K562 (cell line): ENCODE data around the gene SCN7A. TPM values are rescaled to one million over a fixed set of nuclear protein-coding genes. Genes with fewer than 3 reads are reported as not detected.

Source experiments
- ATAC-seq: fragments of 200-7000 bp; cut with Tn5 transposase; 3 replicates; pipeline ENCODE4 v1.9.1; 2020; ENCODE audit warnings: moderate library complexity
- BruUV-seq: library from RNA; stranded (reverse); fragments of 400-500 nt; replicated peaks from 2 replicates; lab custom pipeline; 2021; lab: Mats Ljungman, UMichigan
- CTCF ChIA-PET: fragments of 300-600 bp; formaldehyde crosslinking; extraction: SDS; loops from one replicate; lab custom pipeline; 2021; ENCODE audit warnings: low intra/inter-chr PET ratio; lab: Yijun Ruan, JAX
- POLR2A ChIA-PET: fragments of 300-600, 350-650 bp; sonication (Branson Sonifier 250); formaldehyde crosslinking; extraction: SDS; loops from one replicate; lab custom pipeline; 2021; ENCODE audit warnings: antibody characterized with exemption, inconsistent platforms; lab: Yijun Ruan, JAX
- DNase-seq, 4 experiments: peaks; one replicate each; pipeline versions ENCODE4 v3.0.0 to v3.0.0-alpha.2; 2011 to 2018; ENCODE audit warnings: low spot score in 3 of 4, mixed read lengths in 3 of 4; ENCODE audit errors: extremely low read depth in 1 of 4
- FAIRE-seq: peaks from 2 replicates; lab custom pipeline; 2011; peaks lifted over from hg19 to GRCh38; lab: Jason Lieb, UNC
- H2AFZ ChIP-seq: 2 replicates; pipeline ENCODE4 v1.6.0; 2011; ENCODE audit warnings: low read depth, low read length, control low read depth, inconsistent platforms
- H3K27ac ChIP-seq: fragments of 200-600 bp; 3 replicates; pipeline ENCODE4 v1.8.0; 2011; ENCODE audit warnings: low read depth, mild to moderate bottlenecking, control low read depth, inconsistent platforms, low read length, moderate library complexity, mixed read lengths; ENCODE audit errors: extremely low read depth
- H3K27me3 ChIP-seq, 2 experiments: fragments of 300-600 bp in 1 of 2; 2 replicates in 1 of 2; 3 replicates in 1 of 2; pipeline versions ENCODE4 v1.6.0 to v1.8.0; 2011; ENCODE audit warnings: inconsistent platforms in 2 of 2, low read length in 2 of 2, mild to moderate bottlenecking in 1 of 2, mixed read lengths in 1 of 2, moderate library complexity in 1 of 2; ENCODE audit not compliant: control insufficient read depth in 2 of 2, insufficient read depth in 2 of 2
- H3K36me3 ChIP-seq: fragments of 300-600 bp; 3 replicates; pipeline ENCODE4 v1.8.0; 2011; ENCODE audit warnings: mild to moderate bottlenecking, low read length, inconsistent platforms; ENCODE audit not compliant: control insufficient read depth, insufficient read depth
- H3K4me1 ChIP-seq, 2 experiments: fragments of 200-600 bp in 1 of 2; replicated peaks in 1 of 2; 2 replicates in 1 of 2; 3 replicates in 1 of 2; pipeline versions ENCODE4 v1.5.1 to v1.8.0; 2011; ENCODE audit warnings: inconsistent platforms in 2 of 2, low read length in 2 of 2, mild to moderate bottlenecking in 1 of 2, mixed read lengths in 1 of 2, moderate library complexity in 1 of 2; ENCODE audit not compliant: control insufficient read depth in 2 of 2, insufficient read depth in 2 of 2
- H3K4me2 ChIP-seq: 2 replicates; pipeline ENCODE4 v1.6.1; 2011; ENCODE audit warnings: low read length, control low read depth, inconsistent platforms, mixed read lengths; ENCODE audit not compliant: insufficient read depth
- H3K4me3 ChIP-seq: fragments of 200-600 bp; sonication (generic), shearing (Covaris generic); 2 replicates; pipeline ENCODE4 v1.5.1; 2016; ENCODE audit warnings: control low read depth, inconsistent platforms
- H3K79me2 ChIP-seq: fragments of 200-600 bp; 3 replicates; pipeline ENCODE4 v1.8.0; 2011; ENCODE audit warnings: low read length, inconsistent platforms; ENCODE audit not compliant: control insufficient read depth, insufficient read depth
- H3K9ac ChIP-seq, 2 experiments: 2 replicates each; pipeline versions ENCODE4 v1.6.0 to v1.6.1; 2011; ENCODE audit warnings: low read depth in 2 of 2, low read length in 2 of 2, control low read depth in 1 of 2, inconsistent platforms in 1 of 2, mild to moderate bottlenecking in 1 of 2, mixed read lengths in 1 of 2; ENCODE audit not compliant: insufficient read depth in 1 of 2
- H3K9me1 ChIP-seq: one replicate; pipeline ENCODE4 v1.6.0; 2011; ENCODE audit warnings: inconsistent platforms, mild to moderate bottlenecking, low read length, moderate library complexity; ENCODE audit not compliant: control insufficient read depth, insufficient read depth
- H3K9me3 ChIP-seq: replicated peaks from 2 replicates; pipeline ENCODE4 v1.5.1; 2011; ENCODE audit warnings: low read depth, low read length, inconsistent platforms; ENCODE audit not compliant: control insufficient read depth, insufficient read depth
- H4K20me1 ChIP-seq: replicated peaks from 2 replicates; pipeline ENCODE4 v1.6.1; 2011; ENCODE audit warnings: low read length, inconsistent platforms, mixed read lengths; ENCODE audit not compliant: control insufficient read depth, insufficient read depth
- PHTF2 ChIP-seq: fragments of 250-450 bp; sonication (Bioruptor Pico); IDR thresholded peaks from 2 replicates; pipeline ENCODE4 v1.5.0; 2021; ENCODE audit warnings: mild to moderate bottlenecking
- PPARD ChIP-seq: fragments of 250-450 bp; sonication (Bioruptor Pico); IDR thresholded peaks from 2 replicates; pipeline ENCODE4 v1.8.0; 2022; ENCODE audit warnings: inconsistent platforms, mild to moderate bottlenecking, moderate library complexity
- ZBTB8A ChIP-seq: fragments of 450-650 bp; IDR thresholded peaks from 2 replicates; pipeline ENCODE4 v1.6.1; 2018; ENCODE audit warnings: mild to moderate bottlenecking, moderate library complexity; ENCODE audit not compliant: partially characterized antibody
- ZNF583 ChIP-seq: fragments of 250-450 bp; sonication (Bioruptor Pico); IDR thresholded peaks from 2 replicates; pipeline ENCODE4 v1.4.0; 2020
- WGBS: fragments of 100-300 bp; shearing (Covaris generic); methylation state at CpG from one replicate; pipeline ENCODE4 v1.1.6; 2016; ENCODE audit warnings: low coverage, mixed read lengths; ENCODE audit not compliant: insufficient coverage; ENCODE audit errors: missing lambda C conversion rate; 5-methylcytosine and 5-hydroxymethylcytosine counted together
- in situ Hi-C: fragments of 300-500 bp; cut with MboI; formaldehyde crosslinking; loops from 4 replicates; pipeline ENCODE4 v1.15.0; 2018; ENCODE audit warnings: inconsistent platforms, mixed read lengths
- intact Hi-C: fragments of 100-400 bp; cut with micrococcal nuclease; formaldehyde crosslinking; loops from 2 replicates; pipeline ENCODE4 v1.14.2; 2022
- polyA plus RNA-seq, 8 experiments: library from polyadenylated mRNA; depleted of rRNA in 4 of 8; stranded (reverse) in 5 of 8; unstranded in 3 of 8; fragments of >200 nt; fragmentation: Nextera tagmentation in 2 of 8; fragmentation: Illumina TruSeq in 1 of 8; extraction: Ambion mirVana in 2 of 8; extraction: Trizol in 1 of 8; gene quantifications; 2 replicates each; pipeline versions ENCODE4 v1.2.1 to v1.2.3, GENCODE V29; 2011 to 2014; ENCODE audit warnings: inconsistent platforms in 1 of 8, missing spikeins in 1 of 8
- total RNA-seq, 7 experiments: library from RNA; depleted of rRNA in 6 of 7; stranded (reverse); fragments of >200 nt in 6 of 7; fragmentation: Illumina TruSeq in 2 of 7; extraction: Trizol in 2 of 7; gene quantifications; 2 replicates each; pipeline versions ENCODE4 v1.2.1 to v1.2.3, GENCODE V29; 2011 to 2021; ENCODE audit warnings: low replicate concordance in 1 of 7
- TF ChIP-seq, protein P1 (sequence below), 2 experiments: fragments of 450-650 bp in 1 of 2; sonication (generic) in 1 of 2; formaldehyde crosslinking; conservative IDR thresholded peaks; 2 replicates each; pipeline versions ENCODE4 v1.4.0 to v1.8.1; 2020 to 2022; ENCODE audit warnings: mild to moderate bottlenecking in 1 of 2, missing genetic modification reagents in 1 of 2
- TF ChIP-seq, protein P2 (sequence below): fragments of 250-450 bp; sonication (Bioruptor Pico); IDR thresholded peaks from 2 replicates; pipeline ENCODE4 v1.8.0; 2022; ENCODE audit warnings: moderate library complexity, mild to moderate bottlenecking, inconsistent platforms
- TF ChIP-seq, protein P3 (sequence below): sonication (generic); formaldehyde crosslinking; IDR thresholded peaks from 2 replicates; pipeline ENCODE4 v1.4.0; 2020; ENCODE audit warnings: mild to moderate bottlenecking, missing genetic modification reagents

Gene SCN7A
- total and polyA plus RNA-seq, 9 of the 15 experiments (the other 6 are each of a cell fraction or from before 2014, with no cell fraction given), result under 0.01 to 0.05 (median 0.03) TPM; not detected in 3

DNA sequence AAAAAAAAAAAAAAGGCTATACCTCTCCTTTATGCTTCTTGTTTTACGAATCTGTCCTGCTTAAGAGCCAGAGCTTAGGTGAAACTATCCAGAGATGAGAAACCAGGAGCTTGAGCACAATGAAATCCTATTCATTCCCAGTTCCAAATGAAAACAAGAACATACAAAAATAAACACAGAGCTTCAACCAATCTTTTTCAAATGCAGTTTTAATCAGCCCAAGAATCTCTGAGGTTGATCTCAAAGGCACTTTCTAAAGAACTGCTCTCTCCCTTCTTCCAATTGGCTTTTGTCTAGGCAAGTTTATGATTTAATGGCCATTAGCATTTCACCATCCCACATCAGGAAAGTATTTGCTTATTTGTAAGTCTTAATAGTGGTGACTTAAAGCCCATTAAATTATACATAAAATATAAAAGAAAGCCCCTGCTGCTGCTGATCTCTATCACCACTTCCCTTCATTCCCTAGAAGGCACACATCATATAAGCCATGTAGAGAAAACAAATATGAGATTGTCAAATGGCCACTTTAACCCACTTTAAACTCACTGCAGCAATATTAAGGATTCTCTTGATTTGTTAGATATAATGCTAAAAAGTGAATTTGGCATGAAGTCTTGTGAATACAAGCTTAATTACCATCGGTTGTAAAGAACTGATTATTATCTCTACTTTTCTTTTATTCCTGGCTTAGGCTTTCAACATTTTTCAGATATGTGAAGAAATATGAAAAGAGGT lies 89.0 kb downstream of the SCN7A start:
- intact Hi-C loops, result no loop called here
- H3K27ac ChIP-seq, result no peak overlapping the region
- BruUV-seq, result no TSS peak
- H3K79me2 ChIP-seq, result no peaks in the 10 kb centered on the region
- H3K4me1 ChIP-seq, result no peaks in the 10 kb centered on the region; a peak in 1 of 5 replicates
- no peaks in the 10 kb centered on the region for H3K9me1 ChIP-seq
- H3K9ac ChIP-seq, result no peak overlapping the region
- H3K9me3 ChIP-seq, result no peaks in the 10 kb centered on the region
- no peak for FAIRE-seq
- WGBS, result 12% methylated on average over 2 of the region's 2 CpGs
- no peak for ATAC-seq
- POLR2A ChIA-PET, result interaction anchor here (0.6 to 0.8 kb wide), 2 partner anchors 10 to 1532 kb away, joined by 3 to 4 read pairs; no protein-coding TSS in a partner anchor
- H3K36me3 ChIP-seq, result no peaks in the 10 kb centered on the region
- TF ChIP-seq, protein P1, sequence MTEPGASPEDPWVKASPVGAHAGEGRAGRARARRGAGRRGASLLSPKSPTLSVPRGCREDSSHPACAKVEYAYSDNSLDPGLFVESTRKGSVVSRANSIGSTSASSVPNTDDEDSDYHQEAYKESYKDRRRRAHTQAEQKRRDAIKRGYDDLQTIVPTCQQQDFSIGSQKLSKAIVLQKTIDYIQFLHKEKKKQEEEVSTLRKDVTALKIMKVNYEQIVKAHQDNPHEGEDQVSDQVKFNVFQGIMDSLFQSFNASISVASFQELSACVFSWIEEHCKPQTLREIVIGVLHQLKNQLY (CRISPR knock-in tag; conservative IDR thresholded peaks at IDR 0.05), result no peak
- TF ChIP-seq PPARD (CRISPR knock-in tag) (no peak), ZBTB8A (no peak), ZNF583 (CRISPR knock-in tag) (no peak), PHTF2 (CRISPR knock-in tag) (no peak)
- TF ChIP-seq, protein P2, sequence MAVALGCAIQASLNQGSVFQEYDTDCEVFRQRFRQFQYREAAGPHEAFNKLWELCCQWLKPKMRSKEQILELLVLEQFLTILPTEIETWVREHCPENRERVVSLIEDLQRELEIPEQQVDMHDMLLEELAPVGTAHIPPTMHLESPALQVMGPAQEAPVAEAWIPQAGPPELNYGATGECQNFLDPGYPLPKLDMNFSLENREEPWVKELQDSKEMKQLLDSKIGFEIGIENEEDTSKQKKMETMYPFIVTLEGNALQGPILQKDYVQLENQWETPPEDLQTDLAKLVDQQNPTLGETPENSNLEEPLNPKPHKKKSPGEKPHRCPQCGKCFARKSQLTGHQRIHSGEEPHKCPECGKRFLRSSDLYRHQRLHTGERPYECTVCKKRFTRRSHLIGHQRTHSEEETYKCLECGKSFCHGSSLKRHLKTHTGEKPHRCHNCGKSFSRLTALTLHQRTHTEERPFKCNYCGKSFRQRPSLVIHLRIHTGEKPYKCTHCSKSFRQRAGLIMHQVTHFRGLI (CRISPR knock-in tag), result no peak
- TF ChIP-seq, protein P3, sequence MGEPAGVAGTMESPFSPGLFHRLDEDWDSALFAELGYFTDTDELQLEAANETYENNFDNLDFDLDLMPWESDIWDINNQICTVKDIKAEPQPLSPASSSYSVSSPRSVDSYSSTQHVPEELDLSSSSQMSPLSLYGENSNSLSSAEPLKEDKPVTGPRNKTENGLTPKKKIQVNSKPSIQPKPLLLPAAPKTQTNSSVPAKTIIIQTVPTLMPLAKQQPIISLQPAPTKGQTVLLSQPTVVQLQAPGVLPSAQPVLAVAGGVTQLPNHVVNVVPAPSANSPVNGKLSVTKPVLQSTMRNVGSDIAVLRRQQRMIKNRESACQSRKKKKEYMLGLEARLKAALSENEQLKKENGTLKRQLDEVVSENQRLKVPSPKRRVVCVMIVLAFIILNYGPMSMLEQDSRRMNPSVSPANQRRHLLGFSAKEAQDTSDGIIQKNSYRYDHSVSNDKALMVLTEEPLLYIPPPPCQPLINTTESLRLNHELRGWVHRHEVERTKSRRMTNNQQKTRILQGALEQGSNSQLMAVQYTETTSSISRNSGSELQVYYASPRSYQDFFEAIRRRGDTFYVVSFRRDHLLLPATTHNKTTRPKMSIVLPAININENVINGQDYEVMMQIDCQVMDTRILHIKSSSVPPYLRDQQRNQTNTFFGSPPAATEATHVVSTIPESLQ (CRISPR knock-in tag), result no peak
- TF ChIP-seq, all 486 proteins: peak for 0
- DNase-seq, result no peak
- H3K27me3 ChIP-seq, result no peaks in the 10 kb centered on the region
- CTCF ChIA-PET, result no interaction called here
- no peaks in the 10 kb centered on the region for H4K20me1 ChIP-seq
- no peak overlapping the region for H3K4me3 ChIP-seq
- no peak overlapping the region for H3K4me2 ChIP-seq
- H2AFZ ChIP-seq, result no peak overlapping the region
- in situ Hi-C loops, result loop anchor here (25.0 kb wide), 1 partner anchor 468 kb away; no protein-coding TSS in a partner anchor
